AG10803 (cell line): ENCODE data around the gene ARSD.
"Not testable (repeated sequence)": the region's sequence is repeated elsewhere in the genome, so short reads cannot be mapped to it uniquely, and the experiment has no call there.

Experiments
- DNase-seq: peaks from one replicate; pipeline ENCODE4 v3.0.0; 2010; ENCODE audit warnings: low read depth
- H3K4me3 ChIP-seq: 2 replicates; pipeline ENCODE4 v1.5.1; 2011; ENCODE audit warnings: mild to moderate bottlenecking, low read length, control low read depth
- CTCF ChIP-seq: conservative IDR thresholded peaks from 2 replicates; pipeline ENCODE4 v1.5.1; 2011; ENCODE audit warnings: mild to moderate bottlenecking, low read length, control low read depth, inconsistent platforms

The ARSD gene

GRCh38 chrX:2955281-2955680 is 26.1 kb upstream of the ARSD start:
- no peak for DNase-seq
- TF ChIP-seq CTCF, result no peak
- H3K4me3 ChIP-seq, result no peak overlapping the region

- H3K4me3 ChIP-seq, result no peak overlapping the region
- no peak for TF ChIP-seq CTCF
- DNase-seq, result no peak
These were observed 25.4 kb upstream of the ARSD start for GRCh38 chrX:2954541-2954940.

GRCh38 chrX:2937942-2938341 is 8.8 kb upstream of the ARSD start:
- not testable (repeated sequence) for H3K4me3 ChIP-seq, DNase-seq

GRCh38 chrX:2934715-2935710 is 5.9 kb upstream of the ARSD start:
- DNase-seq, result no peak
- no peak for TF ChIP-seq CTCF
- no peak overlapping the region for H3K4me3 ChIP-seq

GRCh38 chrX:2933125-2933900 is 4.2 kb upstream of the ARSD start:
- no peak for TF ChIP-seq CTCF
- no peak overlapping the region for H3K4me3 ChIP-seq
- DNase-seq, result no peak

- TF ChIP-seq CTCF, result no peak
- H3K4me3 ChIP-seq, result no peak overlapping the region
- DNase-seq, result no peak
These were observed 2.5 kb upstream of the ARSD start for GRCh38 chrX:2931612-2932011.

- no peak overlapping the region for H3K4me3 ChIP-seq
- no peak for TF ChIP-seq CTCF
- no peak for DNase-seq
These were observed 2.0 kb upstream of the ARSD start for GRCh38 chrX:2931155-2931554.
